SK-N-SH treated with all-trans-retinoic acid at 6 μM for 48 hours (cell line): Measurements from ENCODE around the gene AGAP1.

ENCODE experiments used
- CREB5 ChIP-seq: fragments of 250-450 bp; sonication (Bioruptor Pico); IDR thresholded peaks from 2 replicates; pipeline ENCODE4 v1.5.1; 2020; ENCODE audit warnings: low read depth, mild to moderate bottlenecking, moderate library complexity
- CSDC2 ChIP-seq: fragments of 250-450 bp; sonication (Bioruptor Pico); IDR thresholded peaks from 2 replicates; pipeline ENCODE4 v1.5.0; 2020; ENCODE audit warnings: mild to moderate bottlenecking, moderate library complexity
- CSRNP3 ChIP-seq: fragments of 250-450 bp; sonication (Bioruptor Pico); IDR thresholded peaks from 2 replicates; pipeline ENCODE4 v1.5.1; 2021; ENCODE audit warnings: mild to moderate bottlenecking, moderate library complexity
- PATZ1 ChIP-seq: fragments of 250-450 bp; sonication (Bioruptor Pico); IDR thresholded peaks from 2 replicates; pipeline ENCODE4 v1.8.0; 2020; ENCODE audit warnings: mild to moderate bottlenecking, moderate library complexity, borderline replicate concordance
- POU6F1 ChIP-seq: fragments of 250-450 bp; sonication (Bioruptor Pico); IDR thresholded peaks from 2 replicates; pipeline ENCODE4 v1.8.0; 2021; ENCODE audit warnings: low read depth, mild to moderate bottlenecking, moderate library complexity, borderline replicate concordance
- RARB ChIP-seq: fragments of 250-450 bp; sonication (Bioruptor Pico); IDR thresholded peaks from 2 replicates; pipeline ENCODE4 v1.8.0; 2021; ENCODE audit warnings: mild to moderate bottlenecking, moderate library complexity
- ZC3H10 ChIP-seq: fragments of 250-450 bp; sonication (Bioruptor Pico); IDR thresholded peaks from 2 replicates; pipeline ENCODE4 v1.5.1; 2021; ENCODE audit warnings: mild to moderate bottlenecking, moderate library complexity
- ZFP3 ChIP-seq: fragments of 250-450 bp; sonication (Bioruptor Pico); IDR thresholded peaks from 2 replicates; pipeline ENCODE4 v1.5.0; 2020; ENCODE audit warnings: mild to moderate bottlenecking, moderate library complexity
- ZNF565 ChIP-seq: fragments of 450-650 bp; formaldehyde crosslinking; conservative IDR thresholded peaks from 2 replicates; pipeline ENCODE4 v1.5.0; 2020; ENCODE audit warnings: low read depth, mild to moderate bottlenecking, moderate library complexity
- ZNF70 ChIP-seq: fragments of 450-650 bp; formaldehyde crosslinking; IDR thresholded peaks from 2 replicates; pipeline ENCODE4 v1.5.0; 2020; ENCODE audit warnings: mild to moderate bottlenecking, moderate library complexity
- ZNF8 ChIP-seq: fragments of 450-650 bp; formaldehyde crosslinking; IDR thresholded peaks from 2 replicates; pipeline ENCODE4 v1.5.0; 2020; ENCODE audit warnings: mild to moderate bottlenecking, moderate library complexity

- TF ChIP-seq ZFP3 (no peak), POU6F1 (no peak), CREB5 (CRISPR knock-in tag) (no peak), CSDC2 (CRISPR knock-in tag) (no peak), ZNF565 (CRISPR knock-in tag) (no peak), ZNF70 (CRISPR knock-in tag) (no peak), RARB (no peak), CSRNP3 (CRISPR knock-in tag) (no peak), PATZ1 (CRISPR knock-in tag) (no peak), ZNF8 (no peak), ZC3H10 (CRISPR knock-in tag) (no peak)
Measured at GRCh38 chr2:235727174-235727573, 233.3 kb downstream of the AGAP1 start.
